GM18873 (cell line): ENCODE measurements around the gene AQP6.

Experiments used
- ATAC-seq: cut with Tn5 transposase; IDR thresholded peaks from one replicate; pipeline ENCODE4 v1.9.1; 2021; ENCODE audit warnings: mild to moderate bottlenecking, moderate library complexity, moderate number of reproducible peaks; ENCODE audit not compliant: unreplicated experiment, low FRiP score

AQP6 gene, protein sequence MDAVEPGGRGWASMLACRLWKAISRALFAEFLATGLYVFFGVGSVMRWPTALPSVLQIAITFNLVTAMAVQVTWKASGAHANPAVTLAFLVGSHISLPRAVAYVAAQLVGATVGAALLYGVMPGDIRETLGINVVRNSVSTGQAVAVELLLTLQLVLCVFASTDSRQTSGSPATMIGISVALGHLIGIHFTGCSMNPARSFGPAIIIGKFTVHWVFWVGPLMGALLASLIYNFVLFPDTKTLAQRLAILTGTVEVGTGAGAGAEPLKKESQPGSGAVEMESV

DNA sequence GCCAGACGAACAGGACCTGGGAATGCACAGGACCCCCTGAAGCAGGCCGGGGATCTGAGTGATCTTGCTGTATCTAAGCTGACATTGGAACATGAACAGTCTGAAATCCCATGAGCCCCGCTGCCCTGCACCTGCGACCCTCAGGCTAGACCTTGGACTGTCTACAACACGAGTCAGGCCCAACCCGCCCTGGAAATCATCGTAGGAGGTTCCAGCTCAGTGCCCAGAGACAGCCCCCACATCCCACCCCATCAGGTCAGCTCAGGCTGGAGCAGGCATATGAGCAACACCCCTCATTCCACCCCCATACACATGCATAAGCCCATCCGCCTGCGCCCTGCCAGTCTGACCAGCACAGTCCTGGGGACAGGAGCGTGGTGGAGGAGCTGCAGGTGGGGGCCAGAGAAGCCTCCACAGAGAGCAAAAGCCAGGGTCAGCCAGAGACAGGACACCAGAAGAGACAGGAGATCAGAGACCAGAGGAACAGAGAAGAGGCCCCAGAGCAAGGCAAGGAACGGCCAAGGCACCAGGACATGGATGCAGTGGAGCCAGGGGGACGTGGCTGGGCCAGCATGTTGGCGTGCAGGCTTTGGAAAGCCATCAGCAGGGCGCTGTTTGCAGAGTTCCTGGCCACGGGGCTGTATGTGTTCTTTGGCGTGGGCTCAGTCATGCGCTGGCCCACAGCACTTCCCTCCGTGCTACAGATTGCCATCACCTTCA lies at the start of gene AQP6:
Gene AQP6 (plus strand): TSS at position 307 of the 720 bp plus-strand sequence. CDS start 227 bp downstream, at position 534.
- no peak for ATAC-seq

DNA sequence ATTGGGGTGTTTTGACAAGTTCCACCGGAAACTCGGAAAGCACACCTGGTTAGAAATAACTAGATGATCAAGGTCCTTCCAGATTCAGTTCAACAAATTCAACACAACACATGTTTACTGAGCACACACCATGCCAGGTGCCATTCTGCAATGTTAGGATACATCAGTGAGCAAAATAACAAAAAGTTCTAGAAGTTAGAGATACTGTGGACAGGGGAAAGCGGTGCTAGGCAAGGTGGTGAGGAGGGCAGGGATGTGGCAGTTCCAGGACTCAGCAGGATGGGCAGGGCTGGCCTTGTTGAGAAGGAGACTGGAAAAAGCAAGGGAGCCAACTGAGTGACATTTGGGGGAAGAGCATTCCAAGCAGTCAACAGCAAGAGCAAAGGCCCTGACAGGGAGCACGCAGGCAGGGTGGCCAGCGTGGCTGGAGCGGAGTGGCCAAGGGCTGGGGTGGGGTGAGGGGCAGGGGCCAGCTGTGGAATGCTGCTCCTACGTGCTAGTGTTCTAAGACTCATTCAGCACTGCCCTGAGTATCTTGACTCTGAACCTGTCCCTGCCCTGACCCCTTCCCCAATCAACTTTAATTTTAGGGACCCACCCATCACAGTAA lies 49.6 kb upstream of the AQP6 start:
- ATAC-seq: no peak

DNA sequence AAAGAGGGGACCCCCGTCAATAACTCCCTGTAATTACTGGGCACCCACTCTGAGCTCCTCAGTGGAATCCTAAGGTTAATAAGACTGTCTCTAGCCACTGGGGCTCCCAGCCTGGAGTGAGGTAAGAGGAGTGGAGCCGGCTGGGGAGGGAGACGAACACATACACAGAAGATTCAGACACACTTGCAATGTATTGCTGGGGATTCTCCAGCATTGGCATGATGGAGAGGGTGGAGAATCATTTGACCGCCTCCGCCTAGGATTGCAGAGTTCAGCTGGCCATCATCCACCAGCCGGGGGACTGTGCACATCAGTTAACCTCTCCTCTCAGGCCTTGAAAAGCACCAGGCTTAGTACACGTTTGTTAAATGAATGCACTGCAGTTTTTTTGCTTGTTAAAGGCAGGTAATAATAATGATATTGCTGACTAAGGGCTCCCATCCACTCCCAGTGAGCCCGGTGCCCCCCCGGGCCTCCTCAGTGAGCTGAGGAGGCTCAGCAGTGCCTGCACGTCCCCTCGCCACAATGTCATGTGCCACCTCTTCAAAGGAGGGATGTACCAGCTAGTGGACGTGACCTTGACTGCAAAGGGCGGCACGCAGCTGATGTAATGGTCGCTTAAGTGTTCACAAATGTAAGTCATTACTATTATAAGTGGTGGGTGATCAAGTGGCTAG lies 48.7 kb upstream of the AQP6 start:
- ATAC-seq: no peak

DNA sequence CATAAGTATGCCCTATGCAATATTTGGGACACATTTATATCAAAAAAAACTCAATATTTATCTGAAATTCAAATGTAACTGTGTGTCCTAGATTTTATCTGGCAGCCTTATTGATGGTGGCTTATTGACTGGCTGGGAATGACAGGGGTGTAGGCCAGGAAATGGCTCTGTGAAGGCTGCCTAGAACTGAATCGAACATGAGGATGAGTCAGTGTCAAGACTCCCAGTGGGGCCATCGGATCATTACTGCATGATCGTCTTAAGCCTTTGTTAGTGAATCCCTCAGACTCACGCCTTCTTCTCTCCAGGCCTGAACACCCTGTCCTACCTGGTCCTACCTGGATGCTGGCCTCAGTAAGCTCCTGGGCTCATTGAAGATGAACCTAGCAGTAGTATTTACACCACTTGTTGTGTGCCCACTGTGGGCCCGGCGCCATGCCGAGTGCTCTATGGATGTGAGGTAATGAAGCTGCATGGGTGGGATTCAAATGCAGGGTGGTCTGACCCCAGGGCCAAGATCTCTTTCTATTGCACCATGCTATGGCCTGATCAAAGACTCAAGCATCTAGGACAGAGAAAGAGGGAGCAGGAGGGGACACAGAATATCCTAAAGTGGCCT lies 48.0 kb upstream of the AQP6 start:
- no peak for ATAC-seq

DNA sequence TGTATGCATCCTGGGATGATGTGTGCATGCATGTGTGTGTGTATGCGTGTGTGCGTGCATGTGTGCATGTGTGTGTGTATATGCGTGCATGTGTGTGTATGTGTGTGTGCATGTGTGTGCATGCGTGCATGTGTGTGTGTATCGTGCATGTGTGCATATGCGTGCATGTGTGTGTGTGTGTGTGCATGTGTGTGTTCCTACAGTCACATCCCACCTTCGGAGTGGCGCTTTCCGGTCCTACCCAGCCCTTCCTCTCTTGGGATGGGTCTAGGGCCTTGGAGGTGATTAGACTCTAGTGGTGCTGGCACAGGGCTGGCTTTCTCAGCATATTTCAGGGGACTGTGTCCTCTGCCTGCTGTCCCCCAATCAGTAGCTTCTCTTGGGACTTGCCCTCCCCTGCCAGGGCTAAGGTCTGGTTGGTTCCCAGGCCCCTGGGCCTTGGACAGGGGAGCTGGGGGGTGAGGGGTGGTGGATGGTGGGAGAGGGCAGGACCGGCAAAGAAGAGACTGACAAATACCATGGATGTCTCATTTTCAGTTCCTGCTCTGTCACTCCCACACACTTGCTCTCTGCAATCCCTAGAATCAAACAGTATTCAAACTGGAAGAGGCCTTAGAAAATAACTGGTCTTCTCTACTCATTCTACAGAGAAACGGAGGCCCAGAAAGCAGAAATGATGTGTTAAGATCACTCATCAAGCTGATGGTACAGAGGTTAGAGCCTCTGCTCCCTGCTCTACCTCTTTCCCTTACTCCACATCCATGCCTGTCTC lies 47.1 kb upstream of the AQP6 start:
- ATAC-seq: no peak

DNA sequence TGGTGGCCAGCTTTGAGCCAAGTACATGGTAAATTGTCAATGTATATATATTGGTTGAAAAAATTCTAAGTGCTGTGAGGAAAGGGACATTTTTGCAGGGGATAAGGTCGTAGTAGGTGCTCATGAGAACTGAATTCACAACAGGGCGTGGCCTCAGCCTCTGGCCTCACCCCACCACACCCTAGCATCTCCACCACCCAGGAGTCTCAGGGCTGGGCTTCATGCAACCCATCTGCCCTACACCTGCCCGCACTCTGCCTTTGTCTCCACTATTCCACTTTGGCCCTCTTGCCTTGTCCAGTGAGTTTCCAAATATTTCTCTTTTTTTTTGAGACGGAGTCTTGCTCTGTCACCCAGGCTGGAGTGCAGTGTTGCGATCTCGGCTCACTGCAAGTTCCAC lies 44.3 kb upstream of the AQP6 start:
- ATAC-seq: no peak

DNA sequence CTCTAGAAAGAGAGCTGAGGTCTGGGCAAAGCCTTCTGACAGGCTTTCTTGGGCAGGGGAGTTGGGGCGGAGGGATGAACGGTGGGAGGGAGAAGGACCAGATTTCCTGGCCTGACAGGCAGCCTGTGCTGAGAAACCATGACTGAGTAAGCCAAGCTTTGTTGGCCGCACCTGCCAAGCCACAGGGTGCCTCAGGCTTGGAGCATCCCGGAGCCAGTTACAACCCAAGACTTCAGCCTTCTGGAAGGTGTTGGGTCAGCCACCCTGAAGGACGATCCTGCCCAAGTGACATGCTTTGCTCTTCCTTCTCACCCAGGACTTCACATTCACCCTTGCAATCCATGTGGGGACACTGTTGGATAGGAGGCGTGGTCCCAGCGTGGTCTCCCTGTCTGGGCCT lies 43.2 kb upstream of the AQP6 start:
- ATAC-seq: no peak

DNA sequence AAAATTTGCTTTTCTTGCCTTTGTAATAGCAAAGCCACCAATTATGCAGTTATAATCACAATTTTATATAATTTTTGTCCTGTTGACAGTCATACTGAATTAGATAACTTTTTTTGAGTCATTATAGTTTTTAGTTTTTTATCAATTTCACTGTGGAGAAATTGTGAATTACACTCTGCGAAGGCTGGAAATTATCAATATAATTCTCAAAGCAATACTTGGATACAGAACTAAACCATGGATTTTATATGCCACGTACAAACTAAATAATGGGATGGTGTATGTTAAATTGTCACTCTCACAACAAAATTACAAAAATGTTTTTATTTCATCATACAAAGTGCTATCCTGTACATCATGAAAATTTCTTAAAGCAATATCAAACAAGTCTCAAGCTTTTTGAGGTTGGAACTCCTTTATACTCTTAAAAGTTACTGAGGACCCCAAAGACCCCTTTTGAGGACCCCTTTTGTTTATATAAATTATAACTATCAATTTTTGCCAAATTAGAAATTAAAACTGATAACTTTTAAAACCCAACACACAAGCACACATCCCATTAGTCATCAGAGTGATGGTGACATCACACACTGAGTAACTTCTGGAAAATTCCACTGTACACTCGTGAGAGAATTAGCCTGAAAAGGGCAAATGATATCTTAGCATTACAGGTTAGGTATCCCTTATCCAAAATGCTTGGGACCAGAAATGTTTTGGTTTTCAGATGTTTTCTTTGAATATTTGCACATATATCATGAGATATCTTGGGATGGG lies 42.0 kb upstream of the AQP6 start:
- ATAC-seq: no peak

DNA sequence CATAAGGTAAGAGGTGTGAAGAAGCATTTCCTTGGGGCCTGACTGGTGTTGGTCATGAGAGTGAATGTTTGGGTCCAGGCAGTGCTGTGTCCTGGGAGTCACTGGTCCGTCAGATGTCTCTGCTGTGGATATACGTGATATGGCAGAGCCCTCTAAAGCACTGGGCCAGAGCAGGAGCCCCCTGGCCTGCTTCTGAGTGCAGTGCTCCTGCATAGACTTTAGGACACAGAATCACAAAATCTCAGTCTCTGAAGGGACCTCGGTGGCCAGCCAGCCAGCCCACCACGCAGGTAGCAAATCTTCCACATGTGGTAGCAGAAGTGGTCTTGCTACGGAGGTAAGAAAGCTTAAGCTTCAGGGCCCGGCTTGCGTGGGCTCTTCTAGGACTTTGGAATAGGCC lies 40.7 kb upstream of the AQP6 start:
- ATAC-seq: no peak

DNA sequence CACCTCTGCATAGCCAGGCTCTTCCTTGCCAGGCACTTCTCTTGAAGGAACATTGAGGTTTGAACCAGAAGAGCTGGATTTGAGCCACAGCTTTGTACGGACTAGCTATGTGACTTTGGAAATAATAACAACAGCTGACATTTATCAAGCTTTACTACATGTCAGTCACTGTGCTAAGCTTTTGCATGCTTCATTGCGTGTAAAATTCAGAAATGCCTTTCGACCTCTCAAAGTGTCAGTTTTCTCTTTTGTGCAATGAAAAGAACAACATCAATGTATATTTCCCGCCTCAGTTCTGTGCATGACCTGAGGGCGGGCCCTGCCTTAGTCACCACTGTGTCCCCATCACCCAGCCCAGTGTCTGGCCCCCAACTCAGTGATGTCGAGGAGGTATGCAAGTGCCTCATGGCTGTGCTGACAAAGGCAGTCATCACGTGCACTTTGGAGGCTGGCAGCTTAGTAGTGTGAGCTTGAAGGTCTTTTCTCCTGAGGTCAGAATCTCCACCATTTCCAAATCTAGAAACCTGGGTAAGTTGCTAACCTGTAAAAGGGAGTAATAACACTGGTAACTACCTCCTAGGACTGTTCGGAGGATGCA lies 40.1 kb upstream of the AQP6 start:
- ATAC-seq: no peak

DNA sequence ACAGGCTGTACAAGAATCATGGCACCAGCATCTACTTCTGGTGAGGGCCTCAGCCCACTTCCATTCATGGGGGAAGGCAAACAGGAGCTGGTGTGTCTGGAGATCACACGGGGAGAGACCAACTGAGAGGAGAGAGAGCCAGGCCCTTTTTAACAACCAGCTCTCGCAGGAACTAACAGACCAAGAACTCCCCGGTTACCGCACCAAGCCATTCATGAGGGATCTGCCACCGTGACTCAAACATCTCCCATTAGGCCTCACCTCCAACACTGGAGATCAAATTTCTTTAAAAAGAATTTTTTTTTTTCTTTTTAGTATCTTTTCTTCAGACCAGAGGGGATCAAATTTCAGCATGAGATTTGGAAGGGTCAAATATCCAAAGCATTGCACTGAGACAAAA lies 39.0 kb upstream of the AQP6 start:
- ATAC-seq: no peak

DNA sequence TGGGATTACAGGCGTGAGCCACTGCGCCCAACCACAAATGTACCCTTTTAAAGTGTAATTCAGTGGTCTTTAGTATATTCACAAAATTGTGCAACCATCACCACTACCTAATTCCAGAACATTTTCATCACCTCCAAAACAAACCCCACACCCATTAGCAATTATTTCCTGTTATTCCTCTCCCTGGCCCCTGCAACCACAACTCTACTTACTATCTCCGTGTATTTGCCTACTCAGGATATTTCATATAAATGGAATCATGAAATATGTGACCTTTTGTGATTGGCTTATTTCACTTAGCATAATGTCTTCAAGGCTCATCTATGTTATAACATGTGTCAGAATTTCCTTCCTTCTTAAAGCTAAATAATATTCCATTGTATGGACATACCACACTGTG lies 38.2 kb upstream of the AQP6 start:
- ATAC-seq: no peak

DNA sequence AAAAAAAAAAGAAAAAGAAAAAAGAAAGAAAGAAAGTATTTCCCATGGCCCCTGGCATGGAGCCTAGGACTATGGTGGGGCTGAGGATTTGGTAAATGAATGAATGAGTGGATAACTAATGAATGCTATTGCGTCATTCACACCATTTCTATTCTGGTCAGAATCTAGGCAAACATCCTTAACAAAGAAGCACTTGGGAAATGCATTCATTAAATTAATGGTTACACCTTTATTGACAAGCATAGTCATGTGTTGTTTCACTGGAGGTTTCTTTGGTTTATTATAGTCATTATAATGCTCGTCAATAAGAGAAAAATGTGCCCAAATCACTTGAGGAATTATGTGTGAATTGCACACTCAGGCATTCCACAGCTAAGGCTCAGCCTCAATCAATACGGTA lies 35.8 kb upstream of the AQP6 start:
- no peak for ATAC-seq

DNA sequence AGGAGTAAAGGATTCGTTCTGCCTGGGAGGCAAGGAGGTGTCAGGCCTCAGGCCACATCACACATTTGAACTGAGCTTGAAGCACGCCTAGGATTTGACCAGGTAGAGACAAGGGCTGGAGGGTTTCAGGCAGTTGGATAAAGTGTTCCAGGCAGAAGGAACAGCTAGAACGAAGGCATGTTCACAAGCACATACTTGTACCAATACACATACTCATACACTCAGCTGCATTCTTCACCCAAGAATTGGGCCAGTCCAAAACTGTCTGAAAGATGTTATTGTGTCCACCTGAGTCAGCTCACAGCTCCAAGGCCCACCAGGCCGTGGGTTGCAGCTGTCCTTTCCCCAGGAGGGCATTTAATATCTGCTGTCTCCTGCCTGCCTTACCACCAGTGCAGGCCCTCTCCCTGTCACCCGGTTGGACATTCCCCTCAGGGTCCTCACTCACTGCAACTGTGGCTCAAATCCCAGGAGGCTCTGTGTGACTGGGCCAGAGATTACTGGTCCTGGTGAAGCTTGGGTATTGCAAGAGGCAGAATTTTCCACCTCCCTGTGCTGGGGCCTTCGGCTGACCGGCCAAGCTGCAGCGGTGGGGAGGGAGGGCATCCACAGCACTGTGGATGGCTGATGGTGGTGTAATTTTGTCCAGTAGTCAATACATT lies 35.0 kb upstream of the AQP6 start:
- no peak for ATAC-seq

DNA sequence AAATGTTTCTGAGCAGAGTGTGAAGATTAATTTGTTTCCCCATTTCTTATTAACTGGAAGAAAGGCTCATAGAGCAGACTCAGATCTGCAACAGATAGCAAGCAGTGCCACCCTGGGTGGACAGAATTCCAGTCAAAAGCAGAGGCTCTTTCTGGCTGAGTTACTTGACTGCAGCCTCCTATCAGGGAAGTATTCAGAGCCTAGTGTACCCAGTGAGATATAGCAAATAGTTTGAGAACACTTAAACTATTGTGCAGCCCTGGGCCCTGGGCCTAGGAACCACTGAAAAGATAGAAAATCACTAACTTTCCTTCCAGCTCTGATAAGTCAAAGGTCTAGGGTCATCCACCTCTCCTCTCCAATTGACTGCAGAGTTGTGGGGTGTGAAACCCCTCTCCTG lies 33.4 kb upstream of the AQP6 start:
- no peak for ATAC-seq

DNA sequence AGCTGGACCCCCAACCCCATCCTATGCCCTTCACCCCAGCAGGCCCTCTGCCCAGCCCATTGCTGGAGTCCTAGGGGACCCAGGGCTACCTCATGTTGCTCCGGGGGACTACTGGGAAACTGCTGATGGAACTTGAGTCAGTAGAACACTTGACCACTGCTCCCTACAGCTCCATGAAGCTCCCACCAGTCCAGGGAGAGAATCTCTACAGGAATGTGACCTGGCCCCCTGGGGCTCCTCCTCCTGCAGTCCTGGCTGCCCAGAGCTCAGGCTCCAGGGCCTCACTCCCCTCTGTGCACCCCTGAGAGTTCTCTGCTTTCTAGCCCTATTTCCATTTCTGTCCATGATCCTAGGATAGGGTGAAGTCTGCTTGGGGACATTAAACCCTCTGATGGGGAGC lies 33.0 kb upstream of the AQP6 start:
- no peak for ATAC-seq

DNA sequence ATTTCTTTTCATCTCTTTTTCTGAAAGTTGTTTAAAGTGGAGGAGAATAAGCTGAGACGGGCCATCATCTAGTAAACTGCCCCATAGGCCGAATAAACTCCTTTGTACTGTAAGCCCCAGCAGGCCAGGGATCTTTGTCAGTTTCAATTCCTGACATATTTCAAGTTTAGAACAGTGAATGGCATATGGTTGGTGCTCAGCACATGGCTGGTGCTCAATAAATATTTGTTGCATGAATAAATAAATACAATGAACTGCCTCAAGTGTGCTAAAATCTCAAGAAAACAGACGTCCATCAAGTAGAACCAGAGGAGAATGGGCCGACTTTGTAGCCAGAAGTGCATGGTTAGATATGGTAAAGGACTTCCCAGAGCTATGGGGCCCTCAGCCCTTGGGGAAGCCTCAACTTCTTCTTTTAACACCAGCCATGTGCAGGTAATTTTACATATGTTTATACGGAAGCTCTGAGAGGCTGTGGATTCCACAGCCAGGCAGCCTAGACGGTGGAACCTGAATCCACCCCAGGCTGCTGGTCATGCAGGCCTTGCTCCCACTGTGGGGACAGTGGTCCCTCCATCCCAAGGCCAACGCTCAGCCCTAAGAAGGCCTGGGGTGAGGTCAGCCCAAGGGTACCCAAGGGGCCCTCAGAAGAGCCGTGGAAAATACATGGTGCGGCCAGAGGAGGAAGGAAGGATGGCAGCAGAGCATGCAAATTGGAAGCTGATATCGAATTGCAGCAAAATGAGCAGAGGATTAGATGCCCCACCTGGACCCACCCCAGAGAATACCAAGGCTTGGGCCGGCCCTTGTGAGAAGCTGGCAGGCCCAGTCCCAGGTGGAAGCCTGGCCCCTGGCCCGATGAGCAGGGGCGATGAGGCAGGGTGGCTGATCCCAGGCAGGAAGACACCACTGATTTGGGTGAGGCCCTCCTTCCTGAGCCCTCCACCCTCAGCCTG lies 30.9 kb upstream of the AQP6 start:
- no peak for ATAC-seq
